ENCODE data around the gene CH25H.

- TF ChIP-seq, protein P1, sequence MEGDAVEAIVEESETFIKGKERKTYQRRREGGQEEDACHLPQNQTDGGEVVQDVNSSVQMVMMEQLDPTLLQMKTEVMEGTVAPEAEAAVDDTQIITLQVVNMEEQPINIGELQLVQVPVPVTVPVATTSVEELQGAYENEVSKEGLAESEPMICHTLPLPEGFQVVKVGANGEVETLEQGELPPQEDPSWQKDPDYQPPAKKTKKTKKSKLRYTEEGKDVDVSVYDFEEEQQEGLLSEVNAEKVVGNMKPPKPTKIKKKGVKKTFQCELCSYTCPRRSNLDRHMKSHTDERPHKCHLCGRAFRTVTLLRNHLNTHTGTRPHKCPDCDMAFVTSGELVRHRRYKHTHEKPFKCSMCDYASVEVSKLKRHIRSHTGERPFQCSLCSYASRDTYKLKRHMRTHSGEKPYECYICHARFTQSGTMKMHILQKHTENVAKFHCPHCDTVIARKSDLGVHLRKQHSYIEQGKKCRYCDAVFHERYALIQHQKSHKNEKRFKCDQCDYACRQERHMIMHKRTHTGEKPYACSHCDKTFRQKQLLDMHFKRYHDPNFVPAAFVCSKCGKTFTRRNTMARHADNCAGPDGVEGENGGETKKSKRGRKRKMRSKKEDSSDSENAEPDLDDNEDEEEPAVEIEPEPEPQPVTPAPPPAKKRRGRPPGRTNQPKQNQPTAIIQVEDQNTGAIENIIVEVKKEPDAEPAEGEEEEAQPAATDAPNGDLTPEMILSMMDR (IDR thresholded peaks at IDR 0.05): peak; percentile 71 to 87 (median 81)
- no peak for TF ChIP-seq POLR2A (IDR thresholded peaks at IDR 0.05)
Observed at GRCh38 chr10:89217057-89217990, 10.2 kb upstream of the CH25H start.

Data from heart left ventricle (tissue), 13 donors.